GM12878 (cell line): ENCODE measurements around the gene FMNL2. TPM values are rescaled to one million over a fixed set of nuclear protein-coding genes. Genes with fewer than 3 reads are reported as not detected.

Experiments used
- ATAC-seq: fragments of 200-7000 bp; cut with Tn5 transposase; 3 replicates; pipeline ENCODE4 v1.9.1; 2020; ENCODE audit warnings: mild to moderate bottlenecking, moderate library complexity
- BruUV-seq: library from RNA; stranded (reverse); fragments of 400-500 nt; replicated peaks from 2 replicates; lab custom pipeline; 2021; lab: Mats Ljungman, UMichigan
- CTCF ChIA-PET: fragments of 300-600 bp; sonication (Branson Sonifier 250); formaldehyde crosslinking; extraction: SDS; loops from one replicate; lab custom pipeline; 2021; ENCODE audit warnings: inconsistent platforms; lab: Yijun Ruan, JAX
- POLR2A ChIA-PET: fragments of 350-600 bp; formaldehyde crosslinking; extraction: SDS; loops from one replicate; lab custom pipeline; 2021; ENCODE audit warnings: inconsistent platforms; lab: Charles Lee
- RAD21 ChIA-PET: fragments of 300-600 bp; sonication (Branson Sonifier 250); formaldehyde crosslinking; loops from one replicate; lab custom pipeline; 2023; ENCODE audit warnings: antibody characterized with exemption; ENCODE audit not compliant: unreplicated experiment; lab: Charles Lee
- SMC1A ChIA-PET: fragments of 300-600 bp; sonication (Branson Sonifier 250); formaldehyde crosslinking; loops from one replicate; lab custom pipeline; 2023; ENCODE audit not compliant: unreplicated experiment, uncharacterized antibody; lab: Charles Lee
- DNase-seq: peaks from one replicate; pipeline ENCODE4 v3.0.0-alpha.2; 2011; ENCODE audit warnings: low read depth, low spot score
- FAIRE-seq: peaks from 3 replicates; lab custom pipeline; 2011; peaks lifted over from hg19 to GRCh38; lab: Jason Lieb, UNC
- H2AFZ ChIP-seq: 2 replicates; pipeline ENCODE4 v1.6.0; 2011; ENCODE audit warnings: low read depth, low read length, control low read depth; ENCODE audit not compliant: control insufficient read depth
- H3K27ac ChIP-seq: 2 replicates; pipeline ENCODE4 v1.5.1; 2011; ENCODE audit warnings: control low read depth; ENCODE audit not compliant: control insufficient read depth, insufficient read depth
- H3K27me3 ChIP-seq, 2 experiments: replicated peaks in 1 of 2; 2 replicates each; pipeline versions ENCODE4 v1.6.0 to v1.6.1; 2011; ENCODE audit warnings: low read length in 1 of 2; ENCODE audit not compliant: control insufficient read depth in 2 of 2, insufficient read depth in 2 of 2
- H3K36me3 ChIP-seq, 2 experiments: 2 replicates each; pipeline ENCODE4 v1.5.1; 2011; ENCODE audit warnings: low read length in 1 of 2; ENCODE audit not compliant: control insufficient read depth in 2 of 2, insufficient read depth in 2 of 2
- H3K4me1 ChIP-seq: 2 replicates; pipeline ENCODE4 v1.6.1; 2011; ENCODE audit warnings: mild to moderate bottlenecking, low read length, moderate library complexity, mixed read lengths; ENCODE audit not compliant: control insufficient read depth, insufficient read depth
- H3K4me2 ChIP-seq: 2 replicates; pipeline ENCODE4 v1.6.0; 2011; ENCODE audit warnings: control low read depth; ENCODE audit not compliant: control insufficient read depth, insufficient read depth
- H3K4me3 ChIP-seq: fragments of 200-600 bp; sonication (generic); 2 replicates; pipeline ENCODE4 v1.5.1; 2016
- H3K79me2 ChIP-seq: 2 replicates; pipeline ENCODE4 v1.6.0; 2011; ENCODE audit warnings: low read length; ENCODE audit not compliant: control insufficient read depth, insufficient read depth
- H3K9ac ChIP-seq: 2 replicates; pipeline ENCODE4 v1.8.0; 2011; ENCODE audit warnings: low read length, control low read depth, mixed read lengths; ENCODE audit not compliant: control insufficient read depth, insufficient read depth
- H3K9me3 ChIP-seq: replicated peaks from 3 replicates; pipeline ENCODE4 v1.5.1; 2011; ENCODE audit warnings: mild to moderate bottlenecking, low read length; ENCODE audit not compliant: control insufficient read depth, insufficient read depth
- H4K20me1 ChIP-seq: 2 replicates; pipeline ENCODE4 v1.6.0; 2011; ENCODE audit not compliant: control insufficient read depth, insufficient read depth
- ATF7 ChIP-seq: fragments of 450-650 bp; IDR thresholded peaks from 2 replicates; pipeline ENCODE4 v1.6.1; 2016; ENCODE audit warnings: low read depth, mild to moderate bottlenecking
- CHD1 ChIP-seq: IDR thresholded peaks from 2 replicates; pipeline ENCODE4 v1.6.1; 2012; ENCODE audit warnings: low read depth, low read length, improper control_type of control experiment
- IRF5 ChIP-seq: fragments of 450-650 bp; IDR thresholded peaks from 2 replicates; pipeline ENCODE4 v1.6.1; 2017; ENCODE audit warnings: borderline replicate concordance
- NKRF ChIP-seq: fragments of 450-650 bp; conservative IDR thresholded peaks from 2 replicates; pipeline ENCODE4 v1.6.1; 2017; ENCODE audit warnings: mild to moderate bottlenecking, moderate library complexity
- POLR2AphosphoS2 ChIP-seq: IDR thresholded peaks from 2 replicates; pipeline ENCODE4 v1.6.1; 2011; ENCODE audit warnings: low read depth, mild to moderate bottlenecking, low read length, improper control_type of control experiment, moderate library complexity
- RELA ChIP-seq: fragments of 450-650 bp; IDR thresholded peaks from 2 replicates; pipeline ENCODE4 v1.8.0; 2014; ENCODE audit warnings: borderline replicate concordance; ENCODE audit not compliant: partially characterized antibody
- YY1 ChIP-seq: IDR thresholded peaks from 2 replicates; pipeline ENCODE4 v1.6.1; 2011; ENCODE audit warnings: low read depth, mild to moderate bottlenecking, low read length
- WGBS: methylation state at CpG from one replicate; pipeline ENCODE4 v1.1.6; 2016; ENCODE audit warnings: low lambda C conversion rate; ENCODE audit not compliant: insufficient replicate concordance, insufficient coverage; ENCODE audit errors: missing lambda C conversion rate; 5-methylcytosine and 5-hydroxymethylcytosine counted together
- in situ Hi-C: fragments of 300-500 bp; cut with MboI; formaldehyde crosslinking; loops from 9 replicates; pipeline ENCODE4 v1.14.3; 2018; ENCODE audit warnings: mixed read lengths
- intact Hi-C: fragments of 100-400 bp; cut with micrococcal nuclease; formaldehyde crosslinking; loops from one replicate; pipeline ENCODE4 v1.14.2; 2022; ENCODE audit not compliant: unreplicated experiment
- polyA plus RNA-seq, 11 experiments: library from polyadenylated mRNA; depleted of rRNA in 4 of 11; unstranded in 6 of 11; stranded (reverse) in 5 of 11; fragments of >200 nt; fragmentation: Nextera tagmentation in 4 of 11; fragmentation: Illumina TruSeq in 1 of 11; extraction: Ambion mirVana in 4 of 11; extraction: Trizol in 1 of 11; gene quantifications; 1 replicate in 1 of 11; 2 replicates in 10 of 11; pipeline versions ENCODE4 v1.2.1 to v1.2.3, GENCODE V29; 2011 to 2016; ENCODE audit warnings: inconsistent platforms in 2 of 11, missing spikeins in 2 of 11, low read depth in 1 of 11
- total RNA-seq, 4 experiments: library from RNA; depleted of rRNA in 3 of 4; stranded (reverse); fragments of >200 nt in 3 of 4; fragmentation: Illumina TruSeq in 1 of 4; extraction: Trizol in 1 of 4; gene quantifications; 2 replicates each; pipeline versions ENCODE4 v1.2.1 to v1.2.3, GENCODE V29; 2013 to 2021
- TF ChIP-seq, protein P1 (sequence below): fragments of 450-650 bp; IDR thresholded peaks from 2 replicates; pipeline ENCODE4 v1.6.1; 2017; ENCODE audit warnings: low read depth, mild to moderate bottlenecking, moderate library complexity
- TF ChIP-seq, protein P2 (sequence below): fragments of 450-650 bp; formaldehyde crosslinking; IDR thresholded peaks from 2 replicates; pipeline ENCODE4 v1.4.0; 2022; ENCODE audit warnings: mild to moderate bottlenecking, moderate library complexity
- TF ChIP-seq, protein P3 (sequence below): IDR thresholded peaks from 2 replicates; pipeline ENCODE4 v1.6.1; 2012; ENCODE audit warnings: mild to moderate bottlenecking, low read depth, low read length

FMNL2 gene
- total and polyA plus RNA-seq, 10 of the 15 experiments (the other 5 are each of a cell fraction or from before 2014, with no cell fraction given): 0.13 to 9.9 (median 0.35) TPM

DNA sequence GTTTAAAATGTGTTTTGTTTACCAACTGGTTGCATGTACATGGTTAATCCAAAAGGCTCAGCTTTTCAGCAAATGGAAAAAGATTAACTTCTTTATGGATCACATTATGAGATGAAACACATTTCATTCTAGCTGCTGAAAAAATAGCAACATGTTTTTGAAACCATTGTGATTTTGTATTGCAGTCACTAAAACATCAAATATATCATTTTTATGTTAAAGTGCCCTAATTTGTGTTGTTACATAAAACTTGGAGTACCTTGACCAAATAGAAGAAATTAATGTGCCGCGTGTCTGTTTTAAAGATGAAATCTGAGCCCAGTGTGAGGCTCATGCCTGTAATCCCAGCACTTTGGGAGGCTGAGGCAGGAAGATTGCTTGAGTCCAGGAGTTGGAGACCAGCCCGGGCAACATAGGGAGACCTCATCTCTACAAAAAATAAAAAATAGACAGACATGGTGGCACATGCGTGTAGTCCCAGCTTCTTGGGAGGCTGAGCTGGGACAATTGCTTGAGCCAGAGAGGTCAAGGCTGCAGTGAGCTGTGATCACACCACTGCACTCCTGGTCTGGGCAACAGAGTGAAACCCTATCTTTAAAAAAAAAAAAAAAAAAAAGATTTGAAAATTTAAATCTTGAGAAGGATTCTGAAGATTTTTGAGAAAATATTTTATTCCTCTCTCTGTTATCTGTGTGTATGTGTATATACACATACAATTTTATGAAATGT, 96.6 kb downstream of the FMNL2 start:
- no peak overlapping the region for H3K4me3 ChIP-seq
- ChIA-PET CTCF (interaction anchor here (0.8 to 1.4 kb wide), 2 partner anchors 14 to 18 kb away, joined by 3 read pairs; no protein-coding TSS in a partner anchor), POLR2A (interaction anchor here (0.6 kb wide), 1 partner anchor 185 kb away, joined by 6 read pairs; no protein-coding TSS in a partner anchor), RAD21 (interaction anchor here (0.7 to 1.1 kb wide), 4 partner anchors 9 to 96 kb away, joined by 3 to 4 read pairs (median 3); no protein-coding TSS in a partner anchor), SMC1A (interaction anchor here (1.5 kb wide), 1 partner anchor 10 kb away, joined by 3 read pairs; no protein-coding TSS in a partner anchor)
- in situ Hi-C loops: no loop called here
- H3K36me3 ChIP-seq: no peaks in the 10 kb centered on the region
- intact Hi-C loops: no loop called here
- no peak overlapping the region for H3K9ac ChIP-seq
- no peaks in the 10 kb centered on the region for H4K20me1 ChIP-seq
- FAIRE-seq (no peak), ATAC-seq (no peak), DNase-seq (no peak)
- H3K4me2 ChIP-seq: no peak overlapping the region
- no peaks in the 10 kb centered on the region for H3K79me2 ChIP-seq
- H2AFZ ChIP-seq: no peak overlapping the region
- H3K27me3 ChIP-seq: no peaks in the 10 kb centered on the region
- BruUV-seq: no TSS peak
- H3K4me1 ChIP-seq: no peaks in the 10 kb centered on the region
- no peak overlapping the region for H3K27ac ChIP-seq
- WGBS: 97% methylated on average over 3 of the region's 4 CpGs
- H3K9me3 ChIP-seq: no peaks in the 10 kb centered on the region
- TF ChIP-seq ATF7 (no peak), NKRF (no peak), POLR2AphosphoS2 (no peak), RELA (no peak), IRF5 (no peak), CHD1 (no peak), YY1 (no peak)
- TF ChIP-seq, protein P1, sequence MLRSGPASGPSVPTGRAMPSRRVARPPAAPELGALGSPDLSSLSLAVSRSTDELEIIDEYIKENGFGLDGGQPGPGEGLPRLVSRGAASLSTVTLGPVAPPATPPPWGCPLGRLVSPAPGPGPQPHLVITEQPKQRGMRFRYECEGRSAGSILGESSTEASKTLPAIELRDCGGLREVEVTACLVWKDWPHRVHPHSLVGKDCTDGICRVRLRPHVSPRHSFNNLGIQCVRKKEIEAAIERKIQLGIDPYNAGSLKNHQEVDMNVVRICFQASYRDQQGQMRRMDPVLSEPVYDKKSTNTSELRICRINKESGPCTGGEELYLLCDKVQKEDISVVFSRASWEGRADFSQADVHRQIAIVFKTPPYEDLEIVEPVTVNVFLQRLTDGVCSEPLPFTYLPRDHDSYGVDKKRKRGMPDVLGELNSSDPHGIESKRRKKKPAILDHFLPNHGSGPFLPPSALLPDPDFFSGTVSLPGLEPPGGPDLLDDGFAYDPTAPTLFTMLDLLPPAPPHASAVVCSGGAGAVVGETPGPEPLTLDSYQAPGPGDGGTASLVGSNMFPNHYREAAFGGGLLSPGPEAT: no peak
- TF ChIP-seq, protein P2, sequence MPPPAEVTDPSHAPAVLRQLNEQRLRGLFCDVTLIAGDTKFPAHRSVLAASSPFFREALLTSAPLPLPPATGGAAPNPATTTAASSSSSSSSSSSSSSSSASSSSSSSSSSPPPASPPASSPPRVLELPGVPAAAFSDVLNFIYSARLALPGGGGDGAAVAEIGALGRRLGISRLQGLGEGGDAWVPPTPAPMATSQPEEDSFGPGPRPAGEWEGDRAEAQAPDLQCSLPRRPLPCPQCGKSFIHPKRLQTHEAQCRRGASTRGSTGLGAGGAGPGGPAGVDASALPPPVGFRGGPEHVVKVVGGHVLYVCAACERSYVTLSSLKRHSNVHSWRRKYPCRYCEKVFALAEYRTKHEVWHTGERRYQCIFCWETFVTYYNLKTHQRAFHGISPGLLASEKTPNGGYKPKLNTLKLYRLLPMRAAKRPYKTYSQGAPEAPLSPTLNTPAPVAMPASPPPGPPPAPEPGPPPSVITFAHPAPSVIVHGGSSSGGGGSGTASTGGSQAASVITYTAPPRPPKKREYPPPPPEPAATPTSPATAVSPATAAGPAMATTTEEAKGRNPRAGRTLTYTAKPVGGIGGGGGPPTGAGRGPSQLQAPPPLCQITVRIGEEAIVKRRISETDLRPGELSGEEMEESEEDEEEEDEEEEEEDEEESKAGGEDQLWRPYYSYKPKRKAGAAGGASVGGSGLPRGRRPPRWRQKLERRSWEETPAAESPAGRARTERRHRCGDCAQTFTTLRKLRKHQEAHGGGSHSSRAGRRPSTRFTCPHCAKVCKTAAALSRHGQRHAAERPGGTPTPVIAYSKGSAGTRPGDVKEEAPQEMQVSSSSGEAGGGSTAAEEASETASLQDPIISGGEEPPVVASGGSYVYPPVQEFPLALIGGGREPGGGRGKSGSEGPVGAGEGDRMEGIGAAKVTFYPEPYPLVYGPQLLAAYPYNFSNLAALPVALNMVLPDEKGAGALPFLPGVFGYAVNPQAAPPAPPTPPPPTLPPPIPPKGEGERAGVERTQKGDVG: no peak
- TF ChIP-seq, protein P3, sequence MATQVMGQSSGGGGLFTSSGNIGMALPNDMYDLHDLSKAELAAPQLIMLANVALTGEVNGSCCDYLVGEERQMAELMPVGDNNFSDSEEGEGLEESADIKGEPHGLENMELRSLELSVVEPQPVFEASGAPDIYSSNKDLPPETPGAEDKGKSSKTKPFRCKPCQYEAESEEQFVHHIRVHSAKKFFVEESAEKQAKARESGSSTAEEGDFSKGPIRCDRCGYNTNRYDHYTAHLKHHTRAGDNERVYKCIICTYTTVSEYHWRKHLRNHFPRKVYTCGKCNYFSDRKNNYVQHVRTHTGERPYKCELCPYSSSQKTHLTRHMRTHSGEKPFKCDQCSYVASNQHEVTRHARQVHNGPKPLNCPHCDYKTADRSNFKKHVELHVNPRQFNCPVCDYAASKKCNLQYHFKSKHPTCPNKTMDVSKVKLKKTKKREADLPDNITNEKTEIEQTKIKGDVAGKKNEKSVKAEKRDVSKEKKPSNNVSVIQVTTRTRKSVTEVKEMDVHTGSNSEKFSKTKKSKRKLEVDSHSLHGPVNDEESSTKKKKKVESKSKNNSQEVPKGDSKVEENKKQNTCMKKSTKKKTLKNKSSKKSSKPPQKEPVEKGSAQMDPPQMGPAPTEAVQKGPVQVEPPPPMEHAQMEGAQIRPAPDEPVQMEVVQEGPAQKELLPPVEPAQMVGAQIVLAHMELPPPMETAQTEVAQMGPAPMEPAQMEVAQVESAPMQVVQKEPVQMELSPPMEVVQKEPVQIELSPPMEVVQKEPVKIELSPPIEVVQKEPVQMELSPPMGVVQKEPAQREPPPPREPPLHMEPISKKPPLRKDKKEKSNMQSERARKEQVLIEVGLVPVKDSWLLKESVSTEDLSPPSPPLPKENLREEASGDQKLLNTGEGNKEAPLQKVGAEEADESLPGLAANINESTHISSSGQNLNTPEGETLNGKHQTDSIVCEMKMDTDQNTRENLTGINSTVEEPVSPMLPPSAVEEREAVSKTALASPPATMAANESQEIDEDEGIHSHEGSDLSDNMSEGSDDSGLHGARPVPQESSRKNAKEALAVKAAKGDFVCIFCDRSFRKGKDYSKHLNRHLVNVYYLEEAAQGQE: no peak
